ENCODE measurements around the gene POU6F2. TPM values are rescaled to one million over a fixed set of nuclear protein-coding genes. Genes with fewer than 3 reads are reported as not detected.

POU6F2 gene
- total and polyA plus RNA-seq, 9 of the 15 experiments (the other 6 are each of a cell fraction or from before 2014, with no cell fraction given), result 0.29 to 1.5 (median 0.96) TPM

GRCh38 chr7:39432807-39433416 lies 455.2 kb downstream of the POU6F2 start (continued):
- TF ChIP-seq ZNF395 (CRISPR knock-in tag; IDR thresholded peaks at IDR 0.05) (no peak), OTX1 (CRISPR knock-in tag; IDR thresholded peaks at IDR 0.05) (no peak), STAT5B (CRISPR knock-in tag; IDR thresholded peaks at IDR 0.05) (no peak), ZBED1 (IDR thresholded peaks at IDR 0.05) (no peak)

GRCh38 chr7:39433550-39433949 lies 455.8 kb downstream of the POU6F2 start:
- Histone ChIP-seq H2AFZ (ENCODE audit: low read depth, low read length) (no peak overlapping the region), H4K20me1 (replicated peaks; ENCODE audit: control insufficient read depth, insufficient read depth, low read length) (no peaks in the 10 kb centered on the region), H3K9me1 (ENCODE audit: control insufficient read depth, insufficient read depth, low read length) (no peaks in the 10 kb centered on the region), H3K4me1 (replicated peaks in 1 of 2; ENCODE audit: control insufficient read depth in 2 of 2, insufficient read depth in 2 of 2, low read length in 2 of 2) (no peaks in the 10 kb centered on the region), H3K27me3 (ENCODE audit: control insufficient read depth in 2 of 2, insufficient read depth in 2 of 2, low read length in 2 of 2) (peaks cover 8 to 20% of the 10 kb centered on the region in 2 experiments; a peak in 3 of 5 replicates), H3K4me3 (no peak overlapping the region), H3K36me3 (ENCODE audit: control insufficient read depth, insufficient read depth, low read length) (no peaks in the 10 kb centered on the region), H3K79me2 (ENCODE audit: control insufficient read depth, insufficient read depth, low read length) (no peaks in the 10 kb centered on the region), H3K4me2 (ENCODE audit: insufficient read depth, low read length) (no peak overlapping the region), H3K27ac (ENCODE audit: extremely low read depth, low read depth, low read length) (no peak overlapping the region), H3K9ac (ENCODE audit: insufficient read depth in 1 of 2, low read depth in 2 of 2, low read length in 2 of 2) (no peak overlapping the region), H3K9me3 (replicated peaks; ENCODE audit: control insufficient read depth, insufficient read depth, low read depth, low read length) (no peaks in the 10 kb centered on the region)
- FAIRE-seq (no peak), DNase-seq (ENCODE audit: extremely low read depth in 1 of 4, low spot score in 3 of 4) (no peak), ATAC-seq (no peak)
- in situ Hi-C loops (cut with MboI) (no loop called here), intact Hi-C loops (cut with micrococcal nuclease) (no loop called here)
- no peak for TF ChIP-seq BCOR (IDR thresholded peaks at IDR 0.05)
- ChIA-PET CTCF (ENCODE audit: low intra/inter-chr PET ratio) (no interaction called here), POLR2A (no interaction called here)
- BruUV-seq (replicated peaks), result no TSS peak
- WGBS (ENCODE audit: insufficient coverage, low coverage, missing lambda C conversion rate), result 5% methylated on average over 1 of the region's 1 CpG
